Measurements from ENCODE around the gene CFAP99.
"Not testable (repeated sequence)": the region's sequence is repeated elsewhere in the genome, so short reads cannot be mapped to it uniquely, and the experiment has no call there.

CFAP99 gene

GRCh38 chr4:2418650-2419571, at the start of gene CFAP99:
Gene CFAP99 (plus strand): TSS chr4:2418955.
- in situ Hi-C loops (cut with HindIII; ENCODE audit: low sequenced_read_pairs), result no loop called here

GRCh38 chr4:2370597-2371320, 48.0 kb upstream of the CFAP99 start:
- in situ Hi-C loops (cut with HindIII; ENCODE audit: low sequenced_read_pairs), result no loop called here

- in situ Hi-C loops (cut with HindIII; ENCODE audit: low sequenced_read_pairs), result no loop called here
These were observed 46.8 kb upstream of the CFAP99 start for GRCh38 chr4:2371765-2372487.

- in situ Hi-C loops (cut with HindIII; ENCODE audit: low sequenced_read_pairs), result no loop called here
These were observed 46.2 kb upstream of the CFAP99 start for GRCh38 chr4:2372488-2373030.

- in situ Hi-C loops (cut with HindIII; ENCODE audit: low sequenced_read_pairs), result no loop called here
These were observed 45.2 kb upstream of the CFAP99 start for GRCh38 chr4:2373532-2373931.

- in situ Hi-C loops (cut with HindIII; ENCODE audit: low sequenced_read_pairs), result no loop called here
These were observed 43.3 kb upstream of the CFAP99 start for GRCh38 chr4:2375427-2375826.

- in situ Hi-C loops (cut with HindIII; ENCODE audit: low sequenced_read_pairs), result no loop called here
These were observed 41.5 kb upstream of the CFAP99 start for GRCh38 chr4:2377241-2377640.

- in situ Hi-C loops (cut with HindIII; ENCODE audit: low sequenced_read_pairs), result no loop called here
These were observed 40.4 kb upstream of the CFAP99 start for GRCh38 chr4:2378401-2378800.

- in situ Hi-C loops (cut with HindIII; ENCODE audit: low sequenced_read_pairs), result no loop called here
These were observed 39.9 kb upstream of the CFAP99 start for GRCh38 chr4:2378898-2379297.

GRCh38 chr4:2380589-2380988, 38.2 kb upstream of the CFAP99 start:
- in situ Hi-C loops (cut with HindIII; ENCODE audit: low sequenced_read_pairs), result not testable (repeated sequence)

- in situ Hi-C loops (cut with HindIII; ENCODE audit: low sequenced_read_pairs), result not testable (repeated sequence)
These were observed 36.0 kb upstream of the CFAP99 start for GRCh38 chr4:2382769-2383202.

GRCh38 chr4:2383220-2383631, 35.5 kb upstream of the CFAP99 start:
- in situ Hi-C loops (cut with HindIII; ENCODE audit: low sequenced_read_pairs), result not testable (repeated sequence)

- in situ Hi-C loops (cut with HindIII; ENCODE audit: low sequenced_read_pairs), result no loop called here
These were observed 35.0 kb upstream of the CFAP99 start for GRCh38 chr4:2383760-2384159.

- in situ Hi-C loops (cut with HindIII; ENCODE audit: low sequenced_read_pairs), result no loop called here
These were observed 34.5 kb upstream of the CFAP99 start for GRCh38 chr4:2384245-2384644.

GRCh38 chr4:2385516-2385915, 33.2 kb upstream of the CFAP99 start:
- in situ Hi-C loops (cut with HindIII; ENCODE audit: low sequenced_read_pairs), result no loop called here

GRCh38 chr4:2386717-2387116, 32.0 kb upstream of the CFAP99 start:
- in situ Hi-C loops (cut with HindIII; ENCODE audit: low sequenced_read_pairs), result no loop called here

- in situ Hi-C loops (cut with HindIII; ENCODE audit: low sequenced_read_pairs), result no loop called here
These were observed 31.5 kb upstream of the CFAP99 start for GRCh38 chr4:2387218-2387617.

- in situ Hi-C loops (cut with HindIII; ENCODE audit: low sequenced_read_pairs), result no loop called here
These were observed 30.9 kb upstream of the CFAP99 start for GRCh38 chr4:2387829-2388228.

- in situ Hi-C loops (cut with HindIII; ENCODE audit: low sequenced_read_pairs), result no loop called here
These were observed 30.1 kb upstream of the CFAP99 start for GRCh38 chr4:2388429-2389182.

GRCh38 chr4:2389691-2390090, 29.1 kb upstream of the CFAP99 start:
- in situ Hi-C loops (cut with HindIII; ENCODE audit: low sequenced_read_pairs), result loop anchor here (5.0 kb wide), 1 partner anchor 108 kb away; no protein-coding TSS in a partner anchor
